EL (cell line): ENCODE data around the gene KCNC1.

Source experiments
- DNase-seq: peaks from one replicate; pipeline ENCODE4 v3.0.0-alpha.2; 2016

KCNC1 gene

GRCh38 chr11:17798253-17798652 is 63.7 kb downstream of the KCNC1 start:
- no peak for DNase-seq

GRCh38 chr11:17798716-17799115 is 64.1 kb downstream of the KCNC1 start:
- no peak for DNase-seq

GRCh38 chr11:17799147-17799546 is 64.6 kb downstream of the KCNC1 start:
- DNase-seq, result no peak

GRCh38 chr11:17801166-17801565 is 66.6 kb downstream of the KCNC1 start:
- DNase-seq, result no peak

GRCh38 chr11:17802491-17802890 is 67.9 kb downstream of the KCNC1 start:
- DNase-seq, result no peak

DNA sequence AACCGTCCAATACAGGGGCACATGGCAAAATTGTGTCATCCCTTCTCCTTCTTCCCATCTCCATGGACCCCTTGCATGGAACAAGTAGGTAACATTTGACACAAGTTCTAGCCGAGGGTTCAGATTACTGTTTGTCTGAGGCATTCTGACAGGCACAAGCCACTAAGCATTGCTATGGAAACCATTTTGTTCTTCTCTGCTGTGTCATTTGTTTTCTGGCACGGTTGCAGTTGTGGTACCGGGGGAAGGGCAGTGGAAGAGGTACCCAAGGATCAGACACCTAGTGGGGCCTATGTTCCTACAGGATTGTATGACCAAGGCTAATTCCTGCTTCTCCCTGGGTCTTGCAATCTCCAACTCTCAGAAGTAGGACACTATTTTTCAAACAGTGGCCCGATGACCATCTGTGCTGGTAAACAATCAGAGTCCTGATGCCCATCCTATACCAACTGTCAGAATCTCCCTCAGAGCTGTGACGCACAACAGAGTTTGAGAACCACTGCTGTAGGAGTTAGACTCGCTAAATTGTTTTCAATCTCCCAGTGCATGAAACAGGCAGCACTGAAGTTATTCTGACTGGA is 69.3 kb downstream of the KCNC1 start:
- DNase-seq, result no peak

- DNase-seq, result no peak
These were observed 70.5 kb downstream of the KCNC1 start for GRCh38 chr11:17805043-17805442.

GRCh38 chr11:17805873-17806272 is 71.3 kb downstream of the KCNC1 start:
- no peak for DNase-seq

GRCh38 chr11:17807034-17807433 is 72.5 kb downstream of the KCNC1 start:
- peak; percentile 10 for DNase-seq

DNA sequence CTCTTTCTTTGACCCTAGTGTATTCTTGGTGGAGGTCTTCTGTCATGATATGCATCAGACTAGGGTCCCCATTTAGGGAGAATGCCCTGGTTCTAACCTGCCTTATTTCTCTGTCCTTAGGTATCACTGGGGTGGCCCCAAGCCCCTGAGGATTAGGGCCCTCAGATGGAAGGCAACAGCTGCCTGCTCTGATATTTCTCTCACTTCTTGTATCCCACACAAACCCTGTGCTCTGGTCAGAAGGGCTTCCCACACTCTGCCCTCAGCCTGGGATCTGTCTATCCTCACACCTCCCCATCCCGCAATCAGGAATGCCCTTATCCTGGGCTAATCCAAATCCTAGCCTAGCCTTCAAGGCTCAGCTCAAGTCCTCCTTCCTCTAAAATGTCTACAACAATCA is 75.5 kb downstream of the KCNC1 start:
- no peak for DNase-seq

GRCh38 chr11:17810746-17811145 is 76.2 kb downstream of the KCNC1 start:
- peak; percentile 21 for DNase-seq

DNA sequence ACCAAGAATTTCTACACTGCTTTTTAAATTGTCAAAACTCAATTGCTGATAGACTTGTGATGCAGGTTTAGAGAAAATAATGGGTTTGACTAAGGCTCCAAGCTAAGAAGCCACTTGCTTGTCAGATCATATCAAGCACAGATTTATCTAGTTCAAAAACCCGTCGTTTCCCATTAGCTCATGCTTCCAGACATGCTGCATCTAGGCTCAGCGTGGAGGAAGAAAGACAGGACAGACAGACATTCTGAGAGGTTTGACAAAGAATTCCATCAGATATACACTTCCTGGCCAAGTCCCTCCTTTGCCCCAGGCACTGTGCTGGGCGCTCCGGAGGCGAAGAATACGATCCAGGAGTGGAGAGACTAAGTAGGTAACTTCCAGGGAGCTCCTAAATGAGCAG is 76.8 kb downstream of the KCNC1 start:
- DNase-seq, result no peak

DNA sequence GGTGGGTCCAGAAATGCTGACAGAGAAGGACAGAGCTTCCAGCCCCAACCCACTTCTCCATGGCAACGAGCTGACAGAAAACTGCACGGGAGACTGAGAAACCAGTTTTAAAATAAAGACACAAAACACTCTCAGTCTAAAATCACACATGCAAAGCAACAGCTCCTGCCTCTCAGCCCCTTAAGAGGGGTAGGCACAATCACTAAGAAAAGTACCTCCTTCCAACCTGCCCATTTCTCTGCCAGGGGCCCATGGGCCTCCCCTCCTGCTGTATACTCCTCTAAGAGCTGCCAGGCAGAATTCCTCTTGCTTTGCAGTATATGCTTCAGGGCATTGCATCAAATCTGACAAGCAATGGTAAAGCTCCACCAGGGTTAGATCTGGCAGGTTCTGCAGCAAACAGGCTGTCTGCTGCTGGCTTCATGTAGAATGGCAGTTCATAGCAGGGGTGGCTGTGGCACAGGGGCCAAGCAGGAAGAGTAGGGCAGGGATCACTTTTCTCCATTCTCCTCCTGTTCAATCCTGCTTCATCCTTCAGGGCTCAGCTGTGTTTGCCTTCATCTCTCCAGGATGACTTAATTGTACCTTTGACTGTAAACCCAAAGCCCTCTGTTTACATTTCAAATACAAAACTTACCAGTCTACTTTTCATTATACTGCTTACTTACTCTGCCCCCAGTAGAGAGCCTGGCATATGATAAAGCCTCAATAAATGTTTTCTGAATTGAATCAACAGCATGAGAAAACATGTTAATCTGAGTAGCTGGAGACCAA is 77.7 kb downstream of the KCNC1 start:
- DNase-seq, result no peak

DNA sequence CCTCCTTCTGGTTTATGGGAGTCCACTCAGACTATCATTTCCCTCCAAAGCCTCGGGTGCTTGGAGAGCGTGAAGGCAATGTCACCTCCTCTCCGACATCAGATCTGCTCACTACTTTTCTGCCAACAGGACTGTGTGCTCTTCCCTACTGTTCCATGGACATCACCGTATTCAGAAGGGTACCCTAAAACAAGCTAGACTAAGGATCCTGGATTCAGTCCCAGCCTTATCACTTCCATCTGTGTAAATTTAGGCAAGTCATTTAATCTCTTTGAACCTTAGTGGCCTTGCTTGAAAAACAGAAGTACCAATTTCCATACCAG is 78.2 kb downstream of the KCNC1 start:
- no peak for DNase-seq

- no peak for DNase-seq
These were observed 78.9 kb downstream of the KCNC1 start for GRCh38 chr11:17813391-17814059.

DNA sequence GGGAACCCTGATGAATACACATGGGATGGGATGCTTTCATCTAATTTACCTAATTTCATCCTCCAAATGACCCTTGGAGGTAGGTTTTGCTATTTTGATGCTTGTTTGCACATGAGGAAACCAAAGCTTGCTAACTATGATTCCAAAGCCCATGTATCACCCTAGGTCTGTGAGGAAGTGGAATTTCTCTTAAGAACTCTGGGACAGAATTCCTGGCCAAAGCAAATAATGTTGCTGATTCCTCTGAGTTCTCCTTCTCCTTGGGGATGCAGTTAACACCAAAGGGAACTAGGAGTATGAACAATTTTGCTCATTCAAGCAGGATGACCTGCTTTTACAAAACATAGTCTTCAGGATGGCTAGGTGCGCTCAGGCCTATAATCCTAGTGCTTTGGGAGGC is 80.0 kb downstream of the KCNC1 start:
- no peak for DNase-seq

DNA sequence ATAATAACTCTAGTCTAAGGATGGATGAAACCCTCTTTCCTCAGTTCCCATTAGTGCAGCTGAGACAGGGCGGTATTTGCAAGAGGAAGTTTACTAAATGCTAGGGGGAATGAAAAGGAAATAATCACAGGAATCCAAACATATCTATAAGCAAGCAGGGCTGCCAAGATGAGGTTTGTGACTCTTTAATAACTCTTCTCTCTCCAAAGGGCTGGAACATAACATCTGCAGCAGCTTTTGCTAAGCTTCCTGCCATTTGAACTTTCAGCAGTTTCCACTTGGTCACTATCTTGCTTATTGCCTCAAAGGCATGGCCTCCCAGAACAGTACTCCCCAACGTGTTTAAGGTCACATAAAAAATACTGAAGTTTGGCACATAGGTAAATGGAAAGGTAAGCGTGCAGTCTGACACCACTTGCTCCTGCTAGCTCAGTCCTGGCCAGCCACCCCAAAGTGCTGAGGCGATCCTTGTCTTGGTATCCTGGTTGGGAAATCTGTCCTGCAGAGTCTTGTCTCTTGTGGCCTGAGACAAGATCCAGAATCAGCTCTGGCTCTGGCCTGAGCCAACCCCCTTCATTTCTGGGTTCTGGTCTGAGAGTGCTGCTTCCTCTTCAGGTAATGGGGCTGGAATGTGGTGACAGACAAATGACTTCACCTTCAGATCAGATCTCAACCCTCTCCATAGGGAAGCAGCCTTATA is 81.8 kb downstream of the KCNC1 start:
- no peak for DNase-seq

DNA sequence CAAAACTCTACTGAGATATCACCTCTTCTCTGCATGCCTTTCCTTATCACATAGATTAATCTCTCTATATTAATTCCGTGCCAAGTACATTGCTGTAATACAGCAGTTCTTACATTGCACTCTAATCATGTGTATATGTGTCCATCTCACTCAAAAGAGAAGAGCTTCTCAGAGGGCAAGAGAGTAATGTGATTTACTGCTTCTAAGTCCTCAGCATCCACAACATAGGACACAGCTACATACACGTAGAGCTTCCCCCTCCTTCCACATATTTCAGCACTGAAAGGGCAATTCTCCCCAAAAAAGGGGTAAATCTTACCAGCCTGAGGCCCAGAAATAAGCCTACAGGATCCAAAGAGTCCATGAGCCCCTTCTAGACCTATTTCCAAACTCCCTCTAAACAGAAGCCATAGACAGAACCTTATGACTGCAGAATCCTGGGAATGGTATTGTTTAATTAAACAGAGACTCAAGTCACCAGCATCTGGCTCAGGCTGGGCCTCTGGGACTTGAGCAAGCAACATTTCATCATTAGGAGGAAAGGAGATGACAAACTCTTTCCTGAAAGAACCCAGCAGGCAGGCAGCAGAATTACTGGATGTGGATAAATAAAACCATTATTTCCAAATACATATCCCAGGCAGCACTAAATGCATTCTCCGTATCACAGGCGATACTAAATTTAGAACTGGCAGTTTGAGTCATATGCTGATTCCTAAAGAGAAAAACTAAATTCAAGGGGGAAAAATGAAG is 87.2 kb downstream of the KCNC1 start:
- no peak for DNase-seq

- no peak for DNase-seq
These were observed 87.8 kb downstream of the KCNC1 start for GRCh38 chr11:17822401-17822781.

DNA sequence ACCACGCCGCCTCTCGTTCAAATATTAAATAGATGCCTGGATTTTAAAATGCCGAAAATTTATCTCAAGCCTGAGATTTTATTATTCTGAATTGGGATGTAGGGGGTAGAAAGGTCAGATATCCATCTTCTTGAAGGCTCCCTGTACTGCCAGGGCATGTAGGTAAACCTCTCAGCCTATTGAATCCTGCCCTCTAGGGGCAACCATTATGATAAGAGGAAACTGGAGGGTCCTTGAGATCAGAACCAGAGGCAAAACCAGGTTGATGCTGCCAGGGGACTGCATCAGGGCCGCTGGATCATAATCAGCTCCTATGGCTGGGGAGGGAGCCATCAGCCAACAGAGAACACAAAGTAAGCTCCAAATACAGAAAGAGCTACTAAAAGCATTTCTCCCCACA is 92.4 kb downstream of the KCNC1 start:
- no peak for DNase-seq

DNA sequence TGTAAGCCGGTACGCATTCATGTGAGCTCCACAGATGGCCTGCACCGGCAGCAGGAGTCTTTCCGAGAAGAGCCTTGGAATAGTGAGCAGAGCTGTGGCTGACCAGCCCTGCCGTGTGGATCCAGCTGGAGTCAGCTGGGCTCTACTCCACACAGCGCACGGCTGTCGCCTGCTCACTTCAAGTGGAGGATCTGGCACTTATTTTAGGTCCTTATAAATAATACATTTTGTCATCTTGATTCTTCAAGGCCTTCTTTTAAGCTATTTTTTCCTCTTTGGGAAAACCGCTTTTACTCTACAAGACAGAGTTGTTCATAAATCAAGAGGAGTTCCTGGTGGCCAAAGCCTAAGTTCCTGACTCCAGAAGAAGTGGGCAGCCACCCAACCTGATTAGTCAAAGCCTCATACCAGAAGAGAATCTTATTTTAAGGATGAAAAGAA is 93.8 kb downstream of the KCNC1 start:
- no peak for DNase-seq

DNA sequence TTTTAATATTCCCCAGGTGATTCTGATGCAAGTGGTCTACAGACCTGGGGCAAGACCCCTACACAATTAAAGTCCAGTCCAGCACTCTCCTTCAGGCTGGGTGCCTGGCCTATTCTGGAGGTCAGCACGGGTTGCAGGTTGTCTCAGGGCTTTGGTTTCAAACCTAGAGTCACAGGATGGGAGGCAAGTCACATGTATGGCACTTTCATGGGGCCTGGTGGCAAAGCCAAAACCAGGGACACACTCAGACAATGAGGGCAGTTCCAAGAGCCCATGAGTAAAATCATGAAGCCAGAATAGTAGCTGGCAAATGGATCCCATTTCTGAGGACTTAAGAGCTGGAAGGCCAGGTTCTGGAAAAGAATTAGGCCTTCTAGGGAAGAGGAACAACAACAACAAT is 96.6 kb downstream of the KCNC1 start:
- DNase-seq, result no peak

- no peak for DNase-seq
These were observed 97.3 kb downstream of the KCNC1 start for GRCh38 chr11:17831883-17832282.
